ENCODE data around the gene MAP3K5. TPM values are rescaled to one million over a fixed set of nuclear protein-coding genes. Genes with fewer than 3 reads are reported as not detected.

Gene MAP3K5
- total and polyA plus RNA-seq, 4 donors: 7.5 to 28.3 (median 22.8) TPM

DNA sequence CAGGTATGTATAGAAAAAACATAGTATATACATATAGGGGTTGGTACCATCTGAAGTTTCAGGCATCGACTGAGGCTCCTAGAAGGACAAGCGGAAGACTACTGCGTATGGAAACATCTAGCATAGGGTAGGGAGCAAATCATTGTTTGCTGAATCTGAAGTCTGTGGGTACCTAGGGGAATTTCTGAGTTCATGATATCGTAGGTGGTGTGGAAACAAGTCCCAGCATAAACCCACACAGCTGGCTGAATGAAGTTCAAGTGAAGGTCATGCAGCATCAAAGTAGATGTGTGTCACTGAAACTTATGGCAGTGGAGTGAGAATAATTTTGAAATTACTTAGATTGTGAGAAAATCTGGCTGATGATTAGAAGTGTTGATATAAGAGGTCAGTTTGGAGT lies 281.5 kb downstream of the MAP3K5 start:
- DNase-seq (no peak), ATAC-seq (ENCODE audit: insufficient read depth, low FRiP score) (no peak)
- WGBS, 2 donors: 82 to 85% methylated on average over 4 of the region's 4 CpGs
- Histone ChIP-seq H3K9me3 (ENCODE audit: control insufficient read depth in 4 of 4, insufficient read depth in 3 of 4, low read length in 3 of 4) (no peaks in the 10 kb centered on the region), H3K36me3 (ENCODE audit: control insufficient read depth in 4 of 4, insufficient read depth in 4 of 4, low read length in 4 of 4) (no peaks in the 10 kb centered on the region), H3K9ac (ENCODE audit: insufficient read depth in 1 of 2, low read length in 2 of 2) (no peak overlapping the region), H3K4me3 (no peak overlapping the region), H3K27ac (ENCODE audit: low read depth in 1 of 2, low read length in 1 of 2) (no peak overlapping the region), H3K4me1 (ENCODE audit: control insufficient read depth in 5 of 5, insufficient read depth in 5 of 5, low read length in 5 of 5) (peaks cover 0 to 2% (median 0%) of the 10 kb centered on the region in 5 donors), H3K27me3 (ENCODE audit: control insufficient read depth in 3 of 3, insufficient read depth in 3 of 3, low read length in 2 of 3) (no peaks in the 10 kb centered on the region)
- TF ChIP-seq, protein P1, sequence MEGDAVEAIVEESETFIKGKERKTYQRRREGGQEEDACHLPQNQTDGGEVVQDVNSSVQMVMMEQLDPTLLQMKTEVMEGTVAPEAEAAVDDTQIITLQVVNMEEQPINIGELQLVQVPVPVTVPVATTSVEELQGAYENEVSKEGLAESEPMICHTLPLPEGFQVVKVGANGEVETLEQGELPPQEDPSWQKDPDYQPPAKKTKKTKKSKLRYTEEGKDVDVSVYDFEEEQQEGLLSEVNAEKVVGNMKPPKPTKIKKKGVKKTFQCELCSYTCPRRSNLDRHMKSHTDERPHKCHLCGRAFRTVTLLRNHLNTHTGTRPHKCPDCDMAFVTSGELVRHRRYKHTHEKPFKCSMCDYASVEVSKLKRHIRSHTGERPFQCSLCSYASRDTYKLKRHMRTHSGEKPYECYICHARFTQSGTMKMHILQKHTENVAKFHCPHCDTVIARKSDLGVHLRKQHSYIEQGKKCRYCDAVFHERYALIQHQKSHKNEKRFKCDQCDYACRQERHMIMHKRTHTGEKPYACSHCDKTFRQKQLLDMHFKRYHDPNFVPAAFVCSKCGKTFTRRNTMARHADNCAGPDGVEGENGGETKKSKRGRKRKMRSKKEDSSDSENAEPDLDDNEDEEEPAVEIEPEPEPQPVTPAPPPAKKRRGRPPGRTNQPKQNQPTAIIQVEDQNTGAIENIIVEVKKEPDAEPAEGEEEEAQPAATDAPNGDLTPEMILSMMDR (IDR thresholded peaks at IDR 0.05; ENCODE audit: control extremely low read depth, extremely low read depth): no peak

DNA sequence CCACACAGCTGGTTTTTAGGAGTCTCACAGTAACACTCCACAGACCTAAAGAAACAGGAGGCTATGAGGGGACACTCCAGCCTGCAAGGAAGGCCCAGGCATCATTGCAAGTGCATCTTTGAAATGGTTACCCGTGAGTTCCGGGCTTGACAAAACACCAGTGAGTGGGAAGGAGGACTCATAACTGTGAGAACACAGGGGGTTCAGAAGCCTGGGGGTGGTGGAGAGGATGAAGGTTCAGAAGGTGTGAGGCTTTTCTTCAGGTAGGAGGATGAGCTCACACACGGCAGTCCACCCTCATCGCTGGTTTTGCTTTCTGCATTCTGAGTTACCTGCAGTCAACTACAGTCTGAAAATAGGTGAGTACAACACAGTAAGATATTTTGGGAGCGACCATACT lies 282.0 kb downstream of the MAP3K5 start:
- Histone ChIP-seq H3K9ac (ENCODE audit: insufficient read depth in 1 of 2, low read length in 2 of 2) (no peak overlapping the region), H3K27me3 (ENCODE audit: control insufficient read depth in 3 of 3, insufficient read depth in 3 of 3, low read length in 2 of 3) (no peaks in the 10 kb centered on the region), H3K4me1 (ENCODE audit: control insufficient read depth in 5 of 5, insufficient read depth in 5 of 5, low read length in 5 of 5) (peaks cover 0 to 2% (median 0%) of the 10 kb centered on the region in 5 donors), H3K4me3 (no peak overlapping the region), H3K9me3 (ENCODE audit: control insufficient read depth in 4 of 4, insufficient read depth in 3 of 4, low read length in 3 of 4) (no peaks in the 10 kb centered on the region), H3K27ac (ENCODE audit: low read depth in 1 of 2, low read length in 1 of 2) (no peak overlapping the region), H3K36me3 (ENCODE audit: control insufficient read depth in 4 of 4, insufficient read depth in 4 of 4, low read length in 4 of 4) (no peaks in the 10 kb centered on the region)
- no peak for ATAC-seq (ENCODE audit: insufficient read depth, low FRiP score)
- no peak for DNase-seq
- 89 to 94% methylated on average over 5 of the region's 5 CpGs for WGBS, 2 donors
- TF ChIP-seq, protein P1 (IDR thresholded peaks at IDR 0.05; ENCODE audit: control extremely low read depth, extremely low read depth): no peak

DNA sequence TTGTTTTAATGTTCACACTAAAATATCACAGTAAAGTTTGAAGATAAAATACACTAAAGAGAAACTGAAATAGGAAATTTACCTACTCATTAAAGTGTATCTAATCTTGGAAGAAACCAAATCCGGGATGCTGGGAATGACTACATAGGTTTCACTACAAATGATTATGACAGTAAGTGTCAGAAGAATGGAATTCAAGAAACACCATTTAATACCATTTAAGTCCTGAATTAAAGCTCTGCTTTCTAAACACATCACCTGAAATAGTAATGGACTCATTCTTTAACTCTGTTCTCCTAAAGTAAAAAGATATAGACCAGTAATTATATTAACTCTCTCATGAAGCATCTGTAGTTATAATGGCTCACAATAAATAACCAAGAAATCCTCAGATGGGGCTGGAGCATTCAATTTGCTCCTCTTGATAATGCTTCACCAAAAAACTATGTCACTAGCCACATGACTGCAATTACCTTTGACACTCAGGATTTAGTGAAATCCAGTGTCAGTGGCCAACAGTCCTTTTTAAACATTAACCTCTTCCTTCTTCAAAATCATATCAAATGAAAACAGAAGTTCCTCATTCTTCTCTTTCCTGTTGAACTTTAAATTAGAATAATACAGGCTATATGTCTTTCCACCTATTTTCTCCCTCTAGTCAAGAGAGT lies 283.4 kb downstream of the MAP3K5 start:
- H3K9ac ChIP-seq (ENCODE audit: insufficient read depth in 1 of 2, low read length in 2 of 2): no peak overlapping the region
- H3K27ac ChIP-seq (ENCODE audit: low read depth in 1 of 2, low read length in 1 of 2): no peak overlapping the region
- ATAC-seq (ENCODE audit: insufficient read depth, low FRiP score): no peak
- 79 to 82% methylated on average over 1 of the region's 1 CpG for WGBS, 2 donors
- no peaks in the 10 kb centered on the region for H3K27me3 ChIP-seq (ENCODE audit: control insufficient read depth in 3 of 3, insufficient read depth in 3 of 3, low read length in 2 of 3)
- no peaks in the 10 kb centered on the region for H3K36me3 ChIP-seq (ENCODE audit: control insufficient read depth in 4 of 4, insufficient read depth in 4 of 4, low read length in 4 of 4)
- no peak for DNase-seq
- H3K4me3 ChIP-seq: no peak overlapping the region
- TF ChIP-seq, protein P1 (IDR thresholded peaks at IDR 0.05; ENCODE audit: control extremely low read depth, extremely low read depth): no peak
- no peaks in the 10 kb centered on the region for H3K9me3 ChIP-seq (ENCODE audit: control insufficient read depth in 4 of 4, insufficient read depth in 3 of 4, low read length in 3 of 4)
- peaks cover 0 to 2% (median 0%) of the 10 kb centered on the region in 5 donors for H3K4me1 ChIP-seq (ENCODE audit: control insufficient read depth in 5 of 5, insufficient read depth in 5 of 5, low read length in 5 of 5)

Small RNA genes lying within 50 kb of the gene (small RNA-seq; reads per million reads assigned to genes)
- gene RNA5SP219 (ENCODE audit: low replicate concordance): not detected

Other genes starting within 250 kb of the MAP3K5 start
- 10 to 100 TPM; 15.0 to 23.4 TPM for gene MAP7, start 242.1 kb downstream of the MAP3K5 start, total RNA-seq
- gene MAP7, start 242.1 kb downstream of the MAP3K5 start, polyA plus RNA-seq: 1 to 10 TPM; 8.4 to 9.6 TPM
- gene PEX7, start 30.1 kb upstream of the MAP3K5 start, total RNA-seq: 10 to 100 TPM in 1 of 2 donors, 1 to 10 TPM in 1; 9.6 to 12.5 TPM
- 1 to 10 TPM; 4.8 to 9.5 TPM for gene PEX7, start 30.1 kb upstream of the MAP3K5 start, polyA plus RNA-seq
- under 1 TPM; 0.09 to 0.54 TPM for gene SLC35D3, start 129.8 kb upstream of the MAP3K5 start, total RNA-seq
- under 1 TPM in 1 of 2 donors, not detected in 1; 0.03 TPM for gene SLC35D3, start 129.8 kb upstream of the MAP3K5 start, polyA plus RNA-seq

All from lung (tissue), 13 donors.